Adrenal gland (tissue), 12 donors: ENCODE data around the gene GALNT9. TPM values are rescaled to one million over a fixed set of nuclear protein-coding genes. Genes with fewer than 3 reads are reported as not detected.

Source experiments
- DNase-seq, 7 donors: peaks; one replicate each; pipeline ENCODE4 v3.0.0-alpha.2; 2019 to 2020
- H3K27ac ChIP-seq, 5 donors: fragments of 200-600 bp; sonication (generic) in 4 of 5; 1 replicate in 3 of 5; 2 replicates in 2 of 5; pipeline versions ENCODE4 v1.5.1 to v1.8.0; 2016 to 2020; ENCODE audit warnings: mild to moderate bottlenecking in 1 of 5
- H3K27me3 ChIP-seq: fragments of 200-600 bp; 2 replicates; pipeline ENCODE4 v1.8.0; 2021
- H3K36me3 ChIP-seq, 2 donors: fragments of 200-600 bp; replicated peaks in 1 of 2; 1 replicate in 1 of 2; 2 replicates in 1 of 2; pipeline versions ENCODE4 v1.5.1 to v1.8.0; 2018 to 2022
- H3K4me1 ChIP-seq, 2 donors: fragments of 200-600 bp; replicated peaks in 1 of 2; 1 replicate in 1 of 2; 2 replicates in 1 of 2; pipeline versions ENCODE4 v1.5.1 to v1.8.0; 2018 to 2021
- H3K4me3 ChIP-seq, 4 donors: fragments of 200-600 bp; sonication (generic) in 3 of 4; one replicate each; pipeline ENCODE4 v1.5.1; 2016 to 2018
- H3K9me3 ChIP-seq, 3 donors: fragments of 200-600 bp; sonication (generic) in 1 of 3; replicated peaks in 1 of 3; 1 replicate in 2 of 3; 2 replicates in 1 of 3; pipeline versions ENCODE4 v1.5.1 to v1.8.0; 2016 to 2021
- POLR2A ChIP-seq, 2 donors: fragments of 450-650 bp; IDR thresholded peaks; one replicate each; pipeline ENCODE4 v1.6.1; 2017; ENCODE audit warnings: antibody characterized with exemption in 2 of 2, mild to moderate bottlenecking in 2 of 2, moderate library complexity in 1 of 2
- WGBS, 4 donors: extraction: QIAGEN DNeasy Blood & Tissue Kit in 2 of 4; methylation state at CpG; one replicate each; pipeline versions ENCODE4 v1.1.5 to v1.1.7; 2013 to 2017; 5-methylcytosine and 5-hydroxymethylcytosine counted together
- intact Hi-C, 2 donors: fragments of 100-400 bp; cut with DNase I; formaldehyde crosslinking; loops; one replicate each; pipeline versions ENCODE4 v1.14.1 to v1.15.0; 2022 to 2023
- polyA plus RNA-seq, 3 donors: library from polyadenylated mRNA; stranded (reverse); fragments of 200-250 nt in 2 of 3; fragments of 350-450 nt in 1 of 3; fragmentation: Illumina TruSeq in 1 of 3; extraction: RNeasy Lipid Tissue Mini Kit (QIAGEN cat#74804) in 1 of 3; gene quantifications; one replicate each; pipeline ENCODE4 v1.2.3, GENCODE V29; 2013 to 2014
- total RNA-seq, 9 donors: library from RNA; depleted of rRNA in 4 of 9; stranded (reverse); fragments of >200 nt in 4 of 9; fragments of 120-200 nt in 1 of 9; fragmentation: NEBNext Ultra II Directional in 1 of 9; extraction: Animal tissue kit (Norgen Biotek cat#: 25700) in 1 of 9; gene quantifications; one replicate each; pipeline versions ENCODE4 v1.1.0 to v1.2.4, GENCODE V29; 2013 to 2023
- TF ChIP-seq, protein P1 (sequence below), 6 experiments: fragments of 450-650 bp in 4 of 6; fragments of 200-600 bp in 2 of 6; sonication (generic) in 1 of 6; IDR thresholded peaks; 1 replicate in 5 of 6; 2 replicates in 1 of 6; pipeline versions ENCODE4 v1.5.1 to v1.8.0; 2016 to 2021; ENCODE audit warnings: antibody characterized with exemption in 6 of 6, mild to moderate bottlenecking in 2 of 6, moderate library complexity in 1 of 6
- donor health status: healthy with polysubstance abuse.
- donor health status: Bipolar disorder and iron deficiency.
- donor health status: DM: yes; HTN: yes; CAD: no.
- donor health status: DM: no; HTN: no; CAD: no.
- donor health status: DM: no; HTN: no; CAD: no.
- donor health status: DM: yes; HTN: yes; CAD: no.

GALNT9 gene
- total and polyA plus RNA-seq, 12 donors, result 0.44 to 7.8 (median 1.2) TPM; not detected in 1

DNA sequence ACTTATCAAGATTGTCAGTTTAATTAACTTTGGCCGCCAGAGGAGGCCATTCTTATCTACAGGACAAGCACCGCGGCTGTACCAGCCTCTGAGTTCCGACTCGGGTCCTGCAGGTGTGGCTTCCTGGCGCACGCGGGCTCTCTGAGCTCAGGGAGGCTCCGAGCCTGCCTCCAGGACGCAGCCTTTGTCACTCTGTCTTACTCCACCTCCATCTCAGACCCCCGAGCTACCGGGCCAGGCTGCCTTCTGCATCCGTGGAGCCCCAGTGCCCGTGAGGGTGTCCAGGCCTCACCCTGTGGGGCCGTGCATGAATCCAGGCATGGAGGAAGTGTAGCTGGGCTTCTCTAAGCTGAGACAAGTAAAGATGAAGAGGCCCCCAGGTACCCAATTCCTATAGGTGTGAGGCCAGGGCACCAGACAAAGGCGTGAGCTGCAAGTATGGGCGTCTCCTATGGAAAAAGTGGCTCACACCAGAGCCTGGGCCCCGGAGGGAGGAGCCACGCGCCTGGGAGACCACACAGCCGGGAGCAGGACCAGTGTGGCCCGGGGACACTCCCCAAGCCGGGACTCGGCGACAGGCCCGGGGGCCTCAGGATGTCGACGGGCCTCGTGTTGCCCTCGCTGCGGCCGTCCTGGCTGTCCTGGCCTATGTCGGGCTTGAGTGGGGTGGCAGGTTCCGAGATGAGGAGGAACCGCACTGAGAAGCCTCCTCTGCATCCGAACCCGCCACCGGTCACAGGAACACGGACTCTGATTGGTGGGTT, 142.3 kb downstream of the GALNT9 start:
- no peaks in the 10 kb centered on the region for H3K27me3 ChIP-seq
- H3K4me3 ChIP-seq, result no peak overlapping the region
- DNase-seq, result no peak
- intact Hi-C loops, result no loop called here
- no peaks in the 10 kb centered on the region for H3K9me3 ChIP-seq
- WGBS, 4 donors, result 81 to 87% (median 83%) methylated on average over 28 to 39 of the region's 39 CpGs
- TF ChIP-seq, protein P1, sequence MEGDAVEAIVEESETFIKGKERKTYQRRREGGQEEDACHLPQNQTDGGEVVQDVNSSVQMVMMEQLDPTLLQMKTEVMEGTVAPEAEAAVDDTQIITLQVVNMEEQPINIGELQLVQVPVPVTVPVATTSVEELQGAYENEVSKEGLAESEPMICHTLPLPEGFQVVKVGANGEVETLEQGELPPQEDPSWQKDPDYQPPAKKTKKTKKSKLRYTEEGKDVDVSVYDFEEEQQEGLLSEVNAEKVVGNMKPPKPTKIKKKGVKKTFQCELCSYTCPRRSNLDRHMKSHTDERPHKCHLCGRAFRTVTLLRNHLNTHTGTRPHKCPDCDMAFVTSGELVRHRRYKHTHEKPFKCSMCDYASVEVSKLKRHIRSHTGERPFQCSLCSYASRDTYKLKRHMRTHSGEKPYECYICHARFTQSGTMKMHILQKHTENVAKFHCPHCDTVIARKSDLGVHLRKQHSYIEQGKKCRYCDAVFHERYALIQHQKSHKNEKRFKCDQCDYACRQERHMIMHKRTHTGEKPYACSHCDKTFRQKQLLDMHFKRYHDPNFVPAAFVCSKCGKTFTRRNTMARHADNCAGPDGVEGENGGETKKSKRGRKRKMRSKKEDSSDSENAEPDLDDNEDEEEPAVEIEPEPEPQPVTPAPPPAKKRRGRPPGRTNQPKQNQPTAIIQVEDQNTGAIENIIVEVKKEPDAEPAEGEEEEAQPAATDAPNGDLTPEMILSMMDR (IDR thresholded peaks at IDR 0.05), result no peak
- TF ChIP-seq POLR2A (IDR thresholded peaks at IDR 0.05), result no peak
- no peaks in the 10 kb centered on the region for H3K36me3 ChIP-seq
- H3K4me1 ChIP-seq, result peaks cover 3 to 16% of the 10 kb centered on the region in 2 donors
- H3K27ac ChIP-seq, result no peak overlapping the region

DNA sequence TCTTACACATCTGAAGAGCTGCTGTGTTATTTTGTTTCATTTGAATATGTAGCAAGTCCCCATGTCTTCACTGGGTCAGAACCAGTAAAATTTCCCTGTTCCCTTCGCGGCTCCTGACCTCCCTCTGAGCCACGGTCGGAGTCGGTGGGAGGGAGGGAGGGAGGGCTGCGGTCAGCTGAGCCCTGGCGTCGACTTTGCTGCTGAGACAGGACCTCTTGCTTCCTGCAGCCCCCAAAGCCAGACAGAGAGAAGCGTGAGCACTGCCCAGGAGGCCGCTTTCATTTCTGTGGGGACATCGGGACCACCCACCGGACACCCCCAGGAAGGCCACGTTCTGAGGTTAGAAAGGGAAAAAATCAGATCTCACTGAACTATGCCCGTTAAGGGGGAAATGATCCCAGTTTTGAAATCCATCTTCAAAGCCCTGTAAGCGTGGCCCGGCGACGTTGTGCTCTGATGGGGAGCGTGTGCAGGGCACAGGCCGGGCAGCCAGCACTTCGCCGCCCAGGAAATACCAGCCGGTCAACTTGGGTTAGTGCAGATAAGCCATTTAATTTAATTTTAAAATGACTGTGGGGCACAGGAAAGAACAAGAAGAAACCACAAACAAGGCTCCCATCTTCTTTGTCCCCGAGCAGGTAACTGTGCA, 143.1 kb downstream of the GALNT9 start:
- DNase-seq, result no peak
- no peak for TF ChIP-seq POLR2A (IDR thresholded peaks at IDR 0.05)
- TF ChIP-seq, protein P1 (IDR thresholded peaks at IDR 0.05), result no peak
- Histone ChIP-seq H3K27me3 (no peaks in the 10 kb centered on the region), H3K36me3 (no peaks in the 10 kb centered on the region), H3K4me1 (peaks cover 3 to 16% of the 10 kb centered on the region in 2 donors), H3K9me3 (no peaks in the 10 kb centered on the region), H3K27ac (no peak overlapping the region), H3K4me3 (no peak overlapping the region)
- intact Hi-C loops, result no loop called here
- WGBS, 4 donors, result 44 to 52% (median 47%) methylated on average over 22 to 24 of the region's 24 CpGs

DNA sequence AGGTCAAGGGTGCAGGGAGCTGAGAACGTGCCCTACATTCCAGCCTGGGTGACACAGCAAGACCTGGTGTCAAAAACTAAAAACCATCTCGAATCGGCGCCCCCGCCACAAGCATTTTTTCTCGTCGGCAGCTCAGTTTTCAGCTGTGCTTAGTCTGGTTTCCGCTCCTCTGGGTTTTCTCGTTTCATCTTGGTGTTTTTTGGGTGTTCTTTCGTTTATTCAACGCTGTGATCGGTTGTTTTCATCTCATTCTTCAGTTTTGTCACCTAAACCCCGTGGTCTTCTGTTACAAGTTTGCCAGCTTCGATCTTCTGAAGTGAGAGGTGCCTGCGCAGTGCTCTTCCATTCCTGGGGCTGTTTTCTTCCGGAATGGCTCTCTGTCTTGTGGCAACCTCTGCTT, 143.7 kb downstream of the GALNT9 start:
- TF ChIP-seq, protein P1 (IDR thresholded peaks at IDR 0.05), result no peak
- TF ChIP-seq POLR2A (IDR thresholded peaks at IDR 0.05), result no peak
- Histone ChIP-seq H3K9me3 (no peaks in the 10 kb centered on the region), H3K27ac (no peak overlapping the region), H3K4me3 (no peak overlapping the region), H3K4me1 (peaks cover 3 to 16% of the 10 kb centered on the region in 2 donors), H3K27me3 (no peaks in the 10 kb centered on the region), H3K36me3 (no peaks in the 10 kb centered on the region)
- DNase-seq, result no peak
- intact Hi-C loops, result no loop called here
- 49 to 62% (median 58%) methylated on average over 16 of the region's 16 CpGs for WGBS, 4 donors

GRCh38 chr12:132182711-132183365, 146.6 kb downstream of the GALNT9 start:
- WGBS, 4 donors, result 66 to 77% (median 70%) methylated on average over 10 of the region's 10 CpGs
- Histone ChIP-seq H3K4me1 (no peaks in the 10 kb centered on the region), H3K36me3 (no peaks in the 10 kb centered on the region), H3K9me3 (no peaks in the 10 kb centered on the region), H3K4me3 (no peak overlapping the region), H3K27me3 (peaks cover 9% of the 10 kb centered on the region), H3K27ac (no peak overlapping the region)
- TF ChIP-seq, protein P1 (IDR thresholded peaks at IDR 0.05), result no peak
- no peak for TF ChIP-seq POLR2A (IDR thresholded peaks at IDR 0.05)
- no peak for DNase-seq
- intact Hi-C loops, result no loop called here
